GM19023 (cell line): Measurements from ENCODE around the gene PCBD2.
A peak's percentile ranks its signal among the peaks of the same experiment; 100 is the strongest.
"Not testable (repeated sequence)": the region's sequence is repeated elsewhere in the genome, so short reads cannot be mapped to it uniquely, and the experiment has no call there.

ENCODE experiments used
- ATAC-seq: cut with Tn5 transposase; IDR thresholded peaks from one replicate; pipeline ENCODE4 v1.9.1; 2021; ENCODE audit warnings: mild to moderate bottlenecking, moderate library complexity; ENCODE audit not compliant: unreplicated experiment

The PCBD2 gene

DNA sequence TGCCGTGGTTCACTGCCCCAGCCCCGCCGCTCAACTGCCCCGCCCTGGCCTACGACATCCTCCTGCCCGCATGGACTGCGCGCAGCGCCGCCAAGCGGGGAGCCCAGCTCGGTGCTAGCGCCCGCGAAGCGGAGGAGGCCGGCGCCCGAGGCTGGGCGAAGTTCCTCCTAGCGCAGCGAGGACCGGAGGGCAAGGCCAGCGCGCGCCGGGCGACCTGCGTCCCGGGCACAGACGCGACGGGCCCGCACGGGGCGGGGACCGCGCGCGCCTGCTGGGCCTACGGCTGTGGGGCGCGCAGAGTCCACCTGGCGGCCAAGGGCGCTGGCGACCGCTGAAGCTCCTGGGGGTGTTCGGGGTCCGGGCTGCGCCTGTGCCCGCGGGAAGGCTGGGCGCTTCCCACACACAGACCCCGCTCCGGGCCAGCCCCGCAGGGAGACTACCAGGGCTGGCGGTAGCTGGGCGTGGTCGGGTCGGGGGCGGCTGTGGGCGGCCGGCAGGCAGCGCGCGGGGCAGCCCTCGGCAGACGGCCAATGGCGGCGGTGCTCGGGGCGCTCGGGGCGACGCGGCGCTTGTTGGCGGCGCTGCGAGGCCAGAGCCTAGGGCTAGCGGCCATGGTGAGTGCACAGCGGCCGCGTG lies at the start of gene PCBD2:
PCBD2 (plus strand) TSS at position 522 of the 636 bp plus-strand sequence; CDS start at position 531, 9 bp downstream.
- ATAC-seq = peak; percentile 78

DNA sequence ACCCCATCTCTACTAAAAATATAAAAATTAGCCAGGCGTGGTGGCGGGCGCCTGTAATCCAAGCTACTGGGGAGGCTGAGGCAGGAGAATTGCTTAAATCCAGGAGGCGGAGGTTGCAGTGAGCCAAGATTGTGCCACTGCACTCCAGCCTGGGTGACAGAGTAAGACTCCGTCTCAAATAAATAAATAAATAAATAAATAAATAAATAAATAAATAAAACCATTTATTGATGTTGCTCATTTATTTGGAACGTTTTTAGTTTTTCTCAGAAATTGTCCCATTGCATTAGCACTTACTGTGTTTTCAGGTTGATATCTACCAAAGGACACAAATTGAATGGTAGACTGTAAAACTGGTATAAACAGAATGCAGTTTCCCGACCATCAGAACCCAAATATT lies 48.5 kb upstream of the PCBD2 start:
- ATAC-seq = not testable (repeated sequence)

GRCh38 chr5:134857401-134857800 lies 47.5 kb upstream of the PCBD2 start:
- no peak for ATAC-seq

GRCh38 chr5:134864707-134865106 lies 40.2 kb upstream of the PCBD2 start:
- ATAC-seq = no peak

DNA sequence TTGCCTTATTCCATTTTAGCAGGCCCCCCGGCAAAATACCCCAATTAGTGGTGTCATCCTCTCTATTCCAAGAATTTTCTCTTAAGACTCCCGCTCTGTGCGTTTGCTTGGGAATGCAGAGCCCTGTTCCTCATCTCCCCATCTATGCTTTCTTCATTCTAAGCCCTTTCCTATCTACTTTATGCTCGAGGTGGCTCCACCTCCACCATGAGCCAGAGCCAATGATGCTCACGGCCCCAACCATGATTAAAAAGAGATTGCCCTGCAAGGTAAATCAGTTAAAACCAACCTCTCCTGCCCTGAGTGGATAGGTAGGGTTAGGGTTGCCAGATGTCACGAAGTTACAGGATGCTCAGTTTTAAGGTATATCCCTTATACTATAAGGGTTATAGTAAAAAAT lies 31.4 kb upstream of the PCBD2 start:
- no peak for ATAC-seq

- peak; percentile 83 for ATAC-seq
These were observed 30.7 kb upstream of the PCBD2 start, which contains the start of gene TXNDC15 for GRCh38 chr5:134873987-134874830. TXNDC15 (plus strand) TSS chr5:134874371; CDS start chr5:134874428, 57 bp downstream.

DNA sequence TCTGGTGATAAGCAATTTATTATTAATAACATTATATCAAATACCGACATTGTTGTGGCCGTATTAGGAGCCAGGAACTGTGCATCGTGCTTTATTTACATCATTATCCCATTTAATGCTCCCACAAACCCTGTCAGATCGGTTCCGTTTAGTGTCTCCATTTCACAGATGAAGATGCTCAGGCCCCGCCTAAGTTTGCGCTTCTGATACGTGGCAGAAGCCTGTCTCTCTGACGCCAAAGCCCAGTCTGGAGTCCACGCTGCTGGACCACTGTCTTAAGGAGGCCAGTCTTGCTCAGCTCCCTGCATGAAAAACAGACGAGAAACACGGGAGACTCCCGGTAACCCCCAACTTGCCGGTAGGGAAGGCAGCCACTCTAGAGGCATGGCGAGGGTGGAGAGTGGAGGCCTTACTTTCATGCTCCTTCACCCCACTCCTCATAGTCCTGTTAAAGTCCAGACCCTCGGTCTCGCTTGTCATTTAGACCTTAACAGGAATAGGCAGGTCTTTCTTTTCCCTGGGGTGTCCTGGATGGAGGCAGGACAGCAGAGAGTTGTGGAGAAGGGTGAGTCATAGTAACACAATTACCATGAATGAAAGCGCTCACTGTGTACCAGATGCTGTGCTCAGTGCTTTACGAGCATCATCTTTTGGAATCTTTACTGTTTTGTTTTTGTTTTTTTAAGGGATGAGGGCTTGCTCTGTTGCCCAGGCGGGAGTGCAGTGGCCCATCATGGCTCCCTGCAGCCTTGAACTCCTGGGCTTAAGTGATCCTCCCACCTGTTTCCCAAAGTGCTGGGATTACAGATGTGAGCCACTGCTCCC lies 29.9 kb upstream of the PCBD2 start:
- ATAC-seq = peak; percentile 37

- ATAC-seq = no peak
These were observed 27.8 kb upstream of the PCBD2 start for GRCh38 chr5:134877159-134877558.

GRCh38 chr5:134878403-134878802 lies 26.5 kb upstream of the PCBD2 start:
- ATAC-seq = no peak

DNA sequence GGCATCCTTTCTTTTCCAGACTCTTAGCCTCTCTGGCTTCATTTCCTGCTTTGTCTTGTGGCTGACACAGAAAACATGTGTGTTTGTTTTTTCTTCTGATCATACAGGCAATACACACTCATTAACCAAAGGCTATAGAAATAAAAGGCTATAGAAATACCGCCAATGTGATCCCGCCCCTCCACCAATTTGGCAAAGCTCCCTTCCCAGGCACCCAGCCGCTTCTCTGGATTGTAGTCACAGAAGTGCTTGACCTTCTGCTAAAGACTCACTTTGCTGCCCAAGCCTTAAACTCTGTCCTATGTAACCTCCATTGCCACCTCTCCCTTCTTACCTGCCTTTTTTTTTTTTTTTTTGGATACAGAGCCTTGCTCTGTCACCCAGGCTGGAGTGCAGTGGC lies 25.5 kb upstream of the PCBD2 start:
- no peak for ATAC-seq

- ATAC-seq = not testable (repeated sequence)
These were observed 24.0 kb upstream of the PCBD2 start for GRCh38 chr5:134880937-134881336.

GRCh38 chr5:134881711-134882110 lies 23.2 kb upstream of the PCBD2 start:
- ATAC-seq = not testable (repeated sequence)

DNA sequence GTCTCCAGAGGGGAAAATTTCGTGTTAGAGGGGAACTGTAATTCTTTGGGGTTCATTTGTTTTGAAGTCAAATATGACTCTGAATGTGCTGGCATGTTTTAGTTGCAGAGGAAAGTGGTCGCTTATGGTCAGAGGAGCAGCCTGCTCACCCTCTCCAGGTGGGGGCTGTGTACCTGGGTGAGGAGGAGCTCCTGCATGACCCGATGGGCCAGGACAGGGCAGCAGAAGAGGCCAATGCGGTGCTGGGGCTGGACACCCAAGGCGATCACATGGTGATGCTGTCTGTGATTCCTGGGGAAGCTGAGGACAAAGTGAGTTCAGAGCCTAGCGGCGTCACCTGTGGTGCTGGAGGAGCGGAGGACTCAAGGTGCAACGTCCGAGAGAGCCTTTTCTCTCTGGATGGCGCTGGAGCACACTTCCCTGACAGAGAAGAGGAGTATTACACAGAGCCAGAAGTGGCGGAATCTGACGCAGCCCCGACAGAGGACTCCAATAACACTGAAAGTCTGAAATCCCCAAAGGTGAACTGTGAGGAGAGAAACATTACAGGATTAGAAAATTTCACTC lies 17.3 kb upstream of the PCBD2 start:
- ATAC-seq = no peak

DNA sequence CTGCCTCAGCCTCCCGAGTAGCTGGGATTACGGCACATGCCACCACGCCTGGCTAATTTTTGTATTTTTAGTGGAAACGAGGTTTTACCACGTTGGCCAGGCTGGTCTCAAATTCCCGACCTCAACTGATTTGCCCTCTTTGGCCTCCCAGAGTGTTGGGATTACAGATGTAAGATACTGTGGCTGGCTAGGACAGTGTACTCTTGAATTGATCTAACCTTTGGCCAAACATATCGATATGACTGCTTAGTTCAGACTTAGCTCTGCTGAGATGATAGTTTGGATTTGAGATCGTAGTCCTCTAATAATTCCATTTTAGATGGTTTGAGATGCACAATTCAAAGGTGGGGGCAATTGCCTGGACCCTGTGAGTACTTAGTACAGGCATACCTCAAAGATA lies 15.6 kb upstream of the PCBD2 start:
- ATAC-seq = no peak

DNA sequence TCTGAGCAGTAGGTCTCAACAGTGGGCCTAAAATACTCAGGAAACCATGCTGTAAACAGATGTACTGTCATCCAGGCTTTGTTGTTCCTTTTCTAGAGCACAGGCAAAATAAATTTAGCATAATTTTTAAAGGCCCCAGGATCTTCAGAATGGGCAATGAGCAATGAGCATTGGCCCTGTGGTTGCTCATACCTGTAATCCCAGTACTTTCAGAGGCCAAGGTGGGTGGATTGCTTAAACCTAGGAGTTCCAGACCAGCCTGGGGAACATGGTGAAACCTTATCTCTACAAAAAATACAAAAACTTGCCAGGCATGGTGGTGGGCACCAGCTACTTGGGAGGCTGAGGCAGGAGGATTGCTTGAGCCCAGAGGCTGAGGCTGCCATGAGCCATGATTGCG lies 13.5 kb upstream of the PCBD2 start:
- ATAC-seq = no peak

DNA sequence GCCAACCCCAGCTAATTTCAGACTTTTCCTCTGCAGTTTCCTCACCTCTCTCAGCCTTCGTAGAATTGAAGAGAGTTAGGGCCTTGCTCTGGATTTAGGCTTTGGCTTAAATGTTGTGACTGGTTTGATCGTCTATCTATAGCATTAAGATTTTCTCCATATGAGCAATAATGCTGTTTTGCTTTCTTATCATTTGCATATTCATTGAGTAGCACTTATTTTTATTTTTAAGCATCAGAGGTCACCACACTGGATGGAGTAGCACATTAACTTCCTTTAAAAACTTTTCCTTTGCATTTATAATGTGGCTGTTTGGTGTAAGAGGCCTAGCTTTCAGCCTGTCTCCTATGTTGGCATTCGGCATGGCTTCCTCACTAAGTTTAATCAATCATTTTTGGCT lies 12.6 kb upstream of the PCBD2 start:
- ATAC-seq = no peak

GRCh38 chr5:134892926-134893325 lies 12.0 kb upstream of the PCBD2 start:
- ATAC-seq = no peak

- ATAC-seq = no peak
These were observed 11.0 kb upstream of the PCBD2 start for GRCh38 chr5:134893748-134894505.

DNA sequence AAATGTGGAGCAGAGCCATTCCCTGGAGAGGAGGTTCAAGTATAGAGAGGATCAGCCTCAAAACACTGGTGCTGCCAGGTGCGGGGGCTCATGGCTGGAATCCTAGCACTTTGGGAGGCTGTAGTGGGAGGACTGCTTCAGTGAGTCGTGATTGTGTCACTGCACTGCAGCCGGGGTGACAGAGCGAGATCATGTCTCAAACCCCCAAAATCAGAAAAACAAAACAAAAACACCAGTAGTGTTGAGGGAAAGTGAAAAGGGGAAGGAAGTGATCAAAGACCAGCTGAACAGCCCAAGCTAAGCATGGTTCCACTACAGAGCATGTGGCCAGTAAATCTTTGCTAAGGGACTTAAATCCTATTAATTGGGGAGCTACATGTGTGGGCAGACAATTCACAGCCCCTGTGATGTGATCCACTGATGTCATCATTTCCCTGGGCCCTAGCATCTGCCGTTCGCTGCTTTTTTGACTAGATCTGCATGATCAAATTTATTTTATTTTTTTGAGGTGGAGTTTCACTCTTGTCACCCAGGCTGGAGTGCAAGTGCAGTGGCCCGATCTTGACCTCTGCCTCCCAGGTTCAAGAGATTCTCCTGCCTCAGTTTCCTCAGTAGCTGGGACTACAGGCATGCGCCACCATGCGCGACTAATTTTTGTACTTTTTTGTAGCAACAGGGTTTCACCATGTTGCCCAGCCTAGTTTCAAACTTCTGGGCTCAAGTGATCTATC lies 2.7 kb upstream of the PCBD2 start:
- ATAC-seq = no peak
